NCI-H748 (cell line): ENCODE data around the gene FAT1.
"Not testable (repeated sequence)": the region's sequence is repeated elsewhere in the genome, so short reads cannot be mapped to it uniquely, and the experiment has no call there.

Experiments used
- DNase-seq: peaks from one replicate; lab custom pipeline; 2025; ENCODE audit not compliant: unreplicated experiment; lab: John Stamatoyannopoulos, UW

Gene FAT1

DNA sequence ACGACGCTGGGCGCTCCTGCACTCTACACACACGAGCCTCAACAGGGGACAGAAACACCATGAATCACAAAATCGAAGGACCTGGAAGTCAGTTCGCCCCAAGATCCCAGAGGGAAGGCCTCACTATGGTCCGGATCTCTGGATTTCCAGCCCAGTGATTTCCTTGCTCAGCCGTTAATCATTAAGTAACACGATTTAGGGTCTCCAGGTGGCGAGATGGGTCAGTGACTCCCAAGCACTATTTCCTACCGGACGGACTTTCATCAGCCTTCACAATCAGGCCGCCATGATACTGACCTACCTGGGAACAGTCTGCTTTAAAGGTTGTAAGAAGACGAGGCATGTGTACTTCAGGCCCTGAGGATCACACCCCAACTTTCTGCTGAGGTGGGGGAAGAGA lies 63.7 kb downstream of the FAT1 start:
- no peak for DNase-seq

DNA sequence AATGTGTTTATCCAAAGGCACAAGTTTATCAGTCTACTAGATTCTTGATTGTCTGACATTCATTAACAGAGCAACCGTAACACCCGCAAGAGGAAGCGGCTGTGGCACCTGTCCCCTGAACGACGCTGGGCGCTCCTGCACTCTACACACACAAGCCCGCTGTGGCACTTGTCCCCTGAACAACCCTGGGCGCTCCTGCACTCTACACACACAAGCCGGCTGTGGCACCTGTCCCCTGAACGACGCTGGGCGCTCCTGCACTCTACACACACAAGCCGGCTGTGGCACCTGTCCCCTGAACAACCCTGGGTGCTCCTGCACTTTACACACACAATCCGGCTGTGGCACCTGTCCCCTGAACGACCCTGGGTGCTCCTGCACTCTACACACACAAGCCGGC lies 64.2 kb downstream of the FAT1 start:
- DNase-seq, result not testable (repeated sequence)

GRCh38 chr4:186658657-186659056 lies 65.0 kb downstream of the FAT1 start:
- no peak for DNase-seq

GRCh38 chr4:186657764-186658163 lies 65.9 kb downstream of the FAT1 start:
- peak; percentile 0 for DNase-seq

DNA sequence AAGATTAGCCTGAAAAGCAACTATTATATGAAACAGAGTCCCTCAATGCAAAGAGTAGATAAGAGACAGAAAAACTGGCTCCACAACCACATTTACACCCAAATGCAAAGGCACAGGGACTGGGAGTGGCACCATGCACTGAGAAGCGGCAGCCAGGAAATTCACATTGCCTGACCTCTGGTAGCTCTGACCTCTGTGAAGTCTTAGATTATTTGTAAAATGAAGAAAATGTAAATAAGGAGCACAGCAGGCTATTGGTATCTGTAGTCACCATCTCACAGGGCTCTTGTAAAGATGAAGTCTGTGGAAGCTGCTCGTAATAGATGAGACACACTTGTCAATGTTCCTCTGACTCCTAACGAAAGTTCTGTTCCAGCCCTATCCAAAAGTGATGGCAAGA lies 69.7 kb downstream of the FAT1 start:
- no peak for DNase-seq

DNA sequence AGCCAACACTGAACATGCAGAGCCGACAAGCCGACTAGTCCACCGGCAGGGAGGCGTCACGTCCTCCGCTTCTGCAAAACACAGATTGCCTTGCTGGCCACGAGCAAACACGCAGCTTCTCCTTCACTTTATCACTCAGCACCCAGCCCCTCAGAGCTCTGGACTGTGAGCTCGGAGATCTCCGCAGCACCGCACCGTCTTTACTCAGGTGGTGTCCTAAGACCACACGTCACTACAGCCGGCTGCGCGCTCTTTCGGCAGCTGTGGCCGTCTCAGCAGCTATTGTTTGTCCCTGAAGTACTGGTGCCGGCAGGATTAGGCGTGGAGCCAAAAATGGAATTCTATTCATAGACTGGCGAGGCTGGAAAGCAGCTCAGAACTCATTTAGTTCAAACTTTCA lies 72.0 kb downstream of the FAT1 start:
- peak; percentile 82 for DNase-seq

DNA sequence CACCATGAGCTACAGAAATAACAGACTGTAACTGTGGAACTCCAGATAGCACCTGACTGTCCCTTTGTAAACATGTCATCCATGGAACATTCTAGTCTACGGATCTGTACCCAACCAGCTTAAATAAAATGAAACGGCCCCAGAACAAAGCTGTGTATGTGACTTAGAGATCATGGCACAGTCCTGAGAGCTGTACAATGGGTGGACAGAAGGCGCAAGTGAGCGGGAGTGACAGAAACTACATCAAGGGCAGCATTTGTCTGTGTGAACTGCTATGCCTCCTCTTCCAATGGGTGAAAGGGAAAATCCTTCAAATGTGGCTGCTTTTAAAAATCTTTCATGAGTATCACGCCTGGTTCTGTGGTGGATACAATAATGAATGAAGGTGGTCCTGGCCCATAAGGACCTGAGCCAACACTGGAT lies 72.5 kb downstream of the FAT1 start:
- peak; percentile 54 for DNase-seq

DNA sequence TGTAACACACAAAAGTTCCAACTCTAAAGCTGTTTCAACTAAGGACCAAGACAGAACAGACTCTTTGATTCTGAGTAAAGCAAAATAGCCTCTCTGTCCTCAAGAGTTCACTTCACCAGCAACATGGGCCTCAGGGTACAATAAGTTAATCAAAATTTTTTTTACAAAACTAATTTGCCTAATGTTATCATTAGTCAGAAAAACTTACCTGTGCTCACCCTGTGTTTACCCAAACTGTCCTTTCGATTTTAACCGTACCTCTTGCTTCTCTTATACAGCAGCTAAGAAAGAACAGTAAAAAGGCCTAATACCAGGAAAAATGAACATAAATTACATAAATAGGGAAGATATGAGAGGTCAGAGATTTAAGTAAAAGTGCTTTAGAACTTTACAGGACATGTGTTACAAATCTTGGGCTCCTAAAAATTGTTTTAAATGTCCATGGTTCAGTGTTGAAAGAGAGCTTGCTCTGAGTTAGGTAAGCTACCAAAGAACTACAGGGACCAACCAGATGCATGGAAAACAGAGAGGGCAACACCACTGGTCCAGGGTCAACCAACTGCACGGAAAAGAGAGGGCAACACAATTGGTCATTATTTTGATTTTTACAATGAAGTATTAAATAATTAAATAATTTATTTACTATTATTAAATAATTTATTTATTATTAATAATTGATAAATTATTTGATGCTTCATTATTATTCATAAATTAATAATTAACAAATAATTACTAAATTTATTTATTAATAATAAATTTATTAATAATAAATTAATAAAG lies 73.1 kb downstream of the FAT1 start:
- no peak for DNase-seq

- no peak for DNase-seq
These were observed 75.8 kb downstream of the FAT1 start for GRCh38 chr4:186647821-186648220.

DNA sequence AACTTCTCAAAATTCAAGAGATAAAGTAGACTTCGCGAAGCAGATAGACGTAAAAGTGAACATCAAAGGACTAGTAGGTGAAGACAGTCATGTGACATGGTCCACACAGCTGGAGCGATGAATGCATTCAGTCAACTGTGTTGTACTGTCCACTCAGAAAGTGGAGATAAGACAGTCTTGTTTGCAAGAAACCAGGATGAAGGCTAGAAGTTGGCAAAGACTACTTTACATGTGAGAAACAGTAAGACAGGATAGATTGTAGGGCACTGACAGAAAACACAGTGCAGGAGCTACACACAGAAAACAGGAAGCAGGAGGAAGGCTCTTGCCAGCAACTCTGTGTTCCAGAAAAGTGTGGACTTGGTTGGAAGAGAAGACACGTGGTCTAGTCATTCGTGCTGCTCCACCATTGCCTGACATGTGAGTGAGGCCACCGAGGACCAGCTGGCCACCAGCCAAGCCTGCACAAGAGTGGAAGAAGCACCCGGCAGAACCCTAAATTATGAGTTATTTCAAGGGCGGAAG lies 78.9 kb downstream of the FAT1 start:
- DNase-seq, result no peak

DNA sequence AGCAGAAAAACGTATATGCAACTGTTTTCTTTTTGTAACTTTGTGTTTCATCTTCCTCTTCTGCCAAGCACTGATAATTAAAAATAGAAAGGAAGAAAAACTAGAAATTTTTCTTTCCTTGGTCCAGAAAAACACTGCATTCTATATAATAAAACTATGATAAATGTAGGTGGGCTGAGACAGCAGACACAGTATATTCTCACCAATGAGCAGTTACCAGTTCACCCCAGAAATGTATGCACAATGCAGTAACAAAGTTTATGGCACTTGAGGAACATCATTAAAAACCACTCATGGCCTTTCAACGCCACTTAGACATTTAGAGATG lies 79.4 kb downstream of the FAT1 start:
- DNase-seq, result no peak

- DNase-seq, result no peak
These were observed 80.0 kb downstream of the FAT1 start for GRCh38 chr4:186643501-186644310.

- no peak for DNase-seq
These were observed 80.7 kb downstream of the FAT1 start for GRCh38 chr4:186642998-186643397.

DNA sequence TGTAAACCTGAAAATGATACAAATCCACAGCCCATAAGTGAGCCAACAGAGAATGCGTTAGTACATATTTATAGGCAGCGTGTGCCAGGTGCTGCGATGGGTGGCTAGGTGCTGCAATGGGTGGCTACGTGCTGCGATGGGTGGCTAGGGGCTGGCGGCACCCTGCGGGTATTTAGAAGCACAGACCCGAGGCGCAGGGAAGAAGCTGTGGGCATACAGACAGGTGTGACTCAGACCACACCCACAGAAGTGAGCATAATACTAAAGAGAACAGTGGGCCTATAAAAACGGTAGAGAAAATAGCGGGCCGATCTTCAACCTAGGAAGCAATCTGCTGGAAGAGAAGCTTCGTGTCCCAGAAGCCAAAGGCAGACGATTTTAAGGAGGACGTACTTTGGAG lies 81.1 kb downstream of the FAT1 start:
- no peak for DNase-seq

DNA sequence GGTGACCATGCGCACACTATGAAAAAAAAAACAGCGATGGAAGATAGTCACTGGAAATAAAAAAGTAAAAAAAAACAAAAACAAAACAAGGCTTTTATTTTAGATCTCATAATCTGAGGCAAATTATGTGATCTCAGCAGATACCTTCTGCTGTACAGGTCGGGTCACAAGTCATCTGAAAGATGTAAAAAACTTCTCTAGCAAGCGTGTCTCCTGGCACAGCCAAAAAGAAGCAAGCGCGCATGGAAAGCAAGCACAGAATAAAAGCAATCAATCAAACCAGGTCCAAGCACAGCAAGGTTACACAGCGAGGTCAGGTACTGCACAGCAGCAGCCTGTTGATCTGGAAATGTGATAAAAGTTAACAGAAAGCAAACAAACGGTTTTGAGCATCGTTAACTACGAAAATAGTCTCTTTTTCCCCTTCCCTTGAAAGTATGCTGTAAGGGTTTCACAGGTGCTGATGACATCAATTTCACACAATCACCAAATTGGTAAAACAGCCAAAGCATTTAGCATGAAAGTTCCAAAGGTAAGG lies 89.0 kb downstream of the FAT1 start:
- no peak for DNase-seq

GRCh38 chr4:186633844-186634243 lies 89.8 kb downstream of the FAT1 start:
- no peak for DNase-seq

- DNase-seq, result no peak
These were observed 93.5 kb downstream of the FAT1 start for GRCh38 chr4:186630128-186630527.

- no peak for DNase-seq
These were observed 95.5 kb downstream of the FAT1 start for GRCh38 chr4:186628058-186628711.

GRCh38 chr4:186627226-186627865 lies 96.3 kb downstream of the FAT1 start:
- DNase-seq, result no peak

DNA sequence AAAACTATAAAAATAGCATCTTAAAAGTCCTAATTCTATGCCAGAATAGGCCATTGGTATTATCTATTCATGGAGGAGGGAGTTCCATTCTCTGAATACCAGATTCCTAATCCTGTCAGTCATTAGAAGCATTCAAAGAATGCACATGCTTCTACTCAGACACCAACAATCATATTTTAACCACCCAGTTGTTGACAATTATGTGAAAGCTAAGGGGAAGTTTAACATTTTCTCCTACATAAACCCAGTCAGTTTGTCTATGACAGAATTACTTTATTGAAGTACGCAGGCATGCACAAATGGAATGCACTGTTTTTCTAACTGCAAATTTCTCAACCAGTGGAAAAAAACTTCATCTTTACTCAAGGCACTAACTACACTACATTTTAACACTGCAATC lies 98.7 kb downstream of the FAT1 start:
- DNase-seq, result no peak

DNA sequence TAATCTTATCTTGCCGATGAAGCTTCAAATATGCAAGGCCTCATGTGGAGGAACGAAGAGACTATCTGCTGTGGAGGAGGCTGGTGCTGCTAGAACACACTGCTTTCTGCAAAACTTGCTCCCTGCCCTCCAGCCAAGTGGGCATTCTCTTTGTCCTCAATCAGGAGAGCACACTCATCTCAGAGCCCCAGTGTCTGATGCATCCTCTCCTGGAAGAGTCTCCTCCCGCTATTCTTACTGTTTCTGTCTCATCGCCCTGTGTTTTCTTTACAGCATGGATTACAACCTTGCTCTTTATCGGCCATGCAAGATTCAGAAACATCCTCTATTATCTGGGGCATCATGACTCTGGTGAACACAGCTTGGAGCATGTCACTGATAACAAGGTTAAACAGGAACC lies 100.1 kb downstream of the FAT1 start:
- DNase-seq, result no peak
